HG03039 (cell line): Measurements from ENCODE around the gene PTGES3.

Experiments used
- ATAC-seq: cut with Tn5 transposase; IDR thresholded peaks from one replicate; pipeline ENCODE4 v1.9.1; 2021; ENCODE audit warnings: mild to moderate bottlenecking, moderate library complexity; ENCODE audit not compliant: unreplicated experiment

The PTGES3 gene

DNA sequence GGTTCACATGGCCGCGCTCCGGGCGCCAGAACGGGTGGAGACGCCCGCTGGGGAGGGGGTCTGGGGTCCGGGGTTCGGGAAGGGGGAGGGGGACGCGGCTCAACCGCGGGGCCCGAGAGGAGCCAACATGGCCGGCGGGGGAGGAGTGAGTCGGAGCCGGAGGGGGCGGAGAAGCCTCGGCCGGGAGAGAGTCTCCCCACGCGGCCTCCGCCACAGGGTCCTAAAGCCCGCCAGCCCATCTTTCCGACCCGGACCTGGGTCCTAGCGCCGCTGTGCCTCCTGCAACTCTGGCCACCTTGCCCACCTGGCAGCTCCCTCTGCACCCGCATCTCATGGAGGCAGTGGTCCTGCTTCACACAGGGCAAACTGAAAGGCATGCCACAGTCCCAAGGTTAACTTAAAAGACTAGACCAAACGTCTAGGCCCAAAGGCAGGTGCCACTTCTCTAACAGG is 57.9 kb downstream of the PTGES3 start, which contains the start of gene BAZ2A:
Gene BAZ2A, minus strand, starts transcription at position 147 of the 453 bp plus-strand sequence. CDS start 12,796 bp downstream, outside the sequence.
- ATAC-seq = peak; percentile 50

DNA sequence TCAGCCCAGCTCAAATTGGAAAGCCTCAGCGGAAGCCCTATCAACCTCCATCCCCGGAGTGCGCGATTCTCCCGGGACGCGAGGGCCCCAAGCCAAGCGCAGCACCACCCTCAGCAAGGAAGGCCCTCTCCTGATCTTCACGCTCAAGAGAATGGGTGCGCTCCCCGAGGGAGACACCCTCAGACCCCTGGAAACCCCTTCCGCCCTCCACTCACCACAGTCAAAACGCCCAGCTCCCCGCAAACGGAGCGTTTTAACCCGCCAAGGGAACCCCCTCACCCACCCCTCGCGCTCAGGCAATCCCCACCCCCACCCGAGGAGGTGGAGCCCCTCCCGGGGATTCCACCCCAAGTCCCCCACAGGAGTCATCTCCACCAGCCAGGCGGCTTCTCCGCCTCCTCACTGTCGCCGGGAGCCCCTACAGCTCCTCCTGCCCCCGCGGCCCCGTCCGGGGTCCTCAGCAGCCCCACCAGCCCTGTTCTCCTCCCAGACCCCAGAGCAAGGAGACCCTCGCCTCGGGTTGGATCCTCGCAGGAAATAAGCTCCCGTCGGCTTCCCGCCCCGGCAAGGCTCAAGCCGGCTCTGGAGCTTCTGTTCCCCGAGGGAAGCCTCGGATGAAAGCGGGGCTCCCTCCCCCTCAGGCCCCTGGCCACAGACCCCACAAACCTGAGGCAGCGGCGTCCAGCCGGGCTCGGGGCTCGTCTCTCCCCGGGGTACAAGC is 58.5 kb downstream of the PTGES3 start:
- ATAC-seq = no peak

DNA sequence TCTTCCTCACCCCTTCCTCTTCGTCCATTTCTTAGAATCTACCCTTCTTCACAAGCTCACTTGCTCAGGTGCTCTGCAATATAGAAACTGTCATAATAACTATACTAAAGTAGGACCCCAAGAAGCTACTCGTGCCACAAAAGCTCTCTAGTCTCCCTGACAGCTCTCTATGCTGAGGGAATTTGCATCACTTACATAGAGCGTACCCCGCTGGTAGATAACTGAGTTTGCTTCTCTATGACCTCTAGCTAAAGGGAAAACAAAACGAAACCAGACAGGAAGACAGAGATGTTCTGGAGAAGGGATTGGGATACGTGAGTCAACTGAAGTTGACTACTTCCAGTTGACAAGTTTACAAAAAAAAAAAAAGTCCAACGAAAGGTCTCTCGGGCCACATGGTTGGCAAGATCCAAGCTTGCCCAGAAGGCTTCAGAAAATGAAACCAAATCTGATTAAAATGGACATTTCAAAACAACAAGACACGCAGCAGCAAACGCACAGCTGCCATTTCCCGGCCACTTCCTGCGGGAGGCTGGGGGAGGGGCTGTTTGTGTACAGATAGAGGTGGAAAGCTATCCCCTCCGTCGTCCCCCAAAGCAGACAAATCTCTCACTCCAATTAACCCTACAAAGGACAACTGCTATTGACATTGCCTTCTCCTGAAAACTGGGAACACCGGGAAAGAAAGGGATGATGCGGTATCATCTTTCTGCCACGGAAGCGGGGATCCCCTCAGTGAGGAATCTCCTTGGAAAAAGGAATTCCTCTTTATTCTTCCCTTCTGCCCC is 59.2 kb downstream of the PTGES3 start:
- no peak for ATAC-seq

DNA sequence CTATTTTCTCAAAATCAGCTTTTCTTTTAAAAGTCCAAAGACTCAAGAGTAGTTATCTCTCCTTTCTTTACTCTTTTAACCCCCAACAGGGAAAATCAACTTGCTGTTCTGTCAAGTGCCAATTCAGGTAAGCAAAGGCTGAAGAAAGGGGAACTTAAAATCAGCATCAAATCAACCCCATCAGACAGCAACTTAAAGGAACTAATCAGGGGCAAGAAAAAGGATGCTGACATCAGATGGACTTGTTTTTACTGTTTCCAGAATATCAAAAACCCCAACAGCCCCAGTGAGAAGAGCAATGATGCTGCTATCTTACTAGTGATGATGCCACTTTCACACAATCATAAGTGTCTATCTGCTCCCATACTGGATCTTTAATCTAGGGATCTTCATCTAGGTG is 61.4 kb downstream of the PTGES3 start:
- ATAC-seq = no peak

DNA sequence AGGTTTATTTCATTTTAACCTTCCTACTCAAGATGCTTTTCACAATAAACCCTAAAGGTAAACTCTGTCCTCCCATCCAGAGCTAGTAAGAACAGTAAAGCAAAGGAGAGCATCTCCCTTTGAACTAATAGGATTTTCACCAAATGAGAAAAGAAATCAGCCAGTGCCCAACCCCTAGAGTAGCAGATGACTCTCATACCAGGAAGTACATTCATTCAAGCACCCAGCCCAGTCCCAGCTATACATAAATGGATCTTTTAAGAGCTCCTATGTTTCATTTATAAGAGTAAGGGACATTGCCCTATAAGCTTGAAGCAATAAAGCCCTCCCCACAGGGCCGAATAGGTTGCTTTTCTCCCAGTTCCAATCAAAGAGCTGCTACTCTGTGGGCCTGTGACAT is 65.5 kb downstream of the PTGES3 start:
- no peak for ATAC-seq

DNA sequence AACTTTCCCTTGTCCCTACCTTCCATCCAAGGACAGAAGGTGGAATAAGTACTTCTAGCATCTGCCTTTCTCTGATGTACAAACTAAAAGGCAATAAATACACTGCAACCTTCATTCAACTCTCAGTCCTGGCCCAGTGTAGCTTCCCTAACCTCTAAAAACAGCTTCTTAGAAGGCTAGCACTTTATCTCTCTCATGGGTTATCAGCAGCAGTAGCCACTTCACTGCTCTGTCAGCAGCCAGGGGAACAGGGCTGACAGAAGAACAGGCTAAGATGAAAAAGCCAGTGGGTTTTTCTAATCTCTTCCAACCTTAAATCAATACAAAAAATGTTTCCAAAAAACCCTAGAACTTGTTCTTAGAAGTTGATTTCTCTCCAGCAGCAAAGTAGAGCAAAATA is 71.2 kb downstream of the PTGES3 start:
- ATAC-seq = no peak

DNA sequence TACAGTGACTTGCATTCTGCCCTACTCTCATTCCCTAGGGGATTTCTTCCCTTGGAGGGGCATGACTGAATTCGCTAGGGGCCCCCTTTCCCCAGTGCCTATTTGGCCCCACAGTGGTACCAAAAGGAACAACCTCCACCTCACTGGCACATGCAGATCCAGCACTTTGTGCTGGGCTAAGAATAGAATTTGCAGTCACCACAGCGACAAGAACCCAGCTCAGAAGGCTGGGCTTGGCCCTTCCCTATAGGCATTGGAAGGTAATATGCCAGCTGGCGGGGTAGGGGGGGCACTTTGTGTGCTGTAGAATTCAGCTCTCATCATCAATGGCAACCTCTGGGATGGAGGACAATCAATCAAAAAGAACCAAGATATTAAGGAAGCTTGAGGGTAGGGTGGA is 71.8 kb downstream of the PTGES3 start:
- ATAC-seq = no peak

DNA sequence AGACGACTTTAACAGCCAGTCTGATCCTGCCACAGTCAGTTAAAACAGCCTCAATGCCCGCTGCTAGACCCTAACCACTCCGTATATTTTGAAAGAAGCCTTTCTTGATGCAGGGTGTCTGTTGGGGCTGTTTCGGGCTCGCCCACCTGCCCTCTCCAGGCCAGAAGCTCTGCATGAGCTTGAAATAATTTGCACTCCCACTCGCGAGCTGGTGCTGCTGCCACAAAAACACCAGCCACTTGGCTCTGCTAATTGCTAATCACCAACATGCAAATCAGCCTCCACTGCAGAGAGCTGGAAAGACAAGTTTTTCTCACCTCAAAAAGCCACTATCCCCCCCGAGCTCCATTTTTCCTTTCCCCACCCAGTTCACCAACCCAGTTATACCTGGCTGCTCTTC is 73.5 kb downstream of the PTGES3 start:
- ATAC-seq = no peak
